NCI-H748 (cell line): ENCODE data around the gene RNASE9.
"Not testable (repeated sequence)": the region's sequence is repeated elsewhere in the genome, so short reads cannot be mapped to it uniquely, and the experiment has no call there.

ENCODE experiments used
- DNase-seq: peaks from one replicate; lab custom pipeline; 2025; ENCODE audit not compliant: unreplicated experiment; lab: John Stamatoyannopoulos, UW

RNASE9 gene

DNA sequence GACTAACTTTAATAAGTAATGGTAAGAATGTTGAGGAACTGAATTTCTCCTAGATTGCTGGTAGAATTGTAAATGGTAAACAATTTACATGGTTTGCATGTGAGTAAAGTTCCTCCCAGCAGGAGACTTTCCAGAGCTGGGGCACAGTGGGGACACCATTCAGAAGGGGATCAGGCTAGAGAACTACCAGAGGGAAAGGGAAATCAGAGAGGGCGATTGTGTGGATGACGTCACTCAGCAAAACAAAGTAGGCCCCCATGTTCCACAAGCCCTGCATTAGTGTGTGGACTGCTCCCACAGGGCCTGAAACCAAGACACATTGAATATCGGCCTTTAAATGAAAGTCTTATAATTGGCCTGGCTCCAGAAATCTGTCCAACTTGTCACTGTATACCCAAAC is 17.5 kb upstream of the RNASE9 start:
- no peak for DNase-seq

DNA sequence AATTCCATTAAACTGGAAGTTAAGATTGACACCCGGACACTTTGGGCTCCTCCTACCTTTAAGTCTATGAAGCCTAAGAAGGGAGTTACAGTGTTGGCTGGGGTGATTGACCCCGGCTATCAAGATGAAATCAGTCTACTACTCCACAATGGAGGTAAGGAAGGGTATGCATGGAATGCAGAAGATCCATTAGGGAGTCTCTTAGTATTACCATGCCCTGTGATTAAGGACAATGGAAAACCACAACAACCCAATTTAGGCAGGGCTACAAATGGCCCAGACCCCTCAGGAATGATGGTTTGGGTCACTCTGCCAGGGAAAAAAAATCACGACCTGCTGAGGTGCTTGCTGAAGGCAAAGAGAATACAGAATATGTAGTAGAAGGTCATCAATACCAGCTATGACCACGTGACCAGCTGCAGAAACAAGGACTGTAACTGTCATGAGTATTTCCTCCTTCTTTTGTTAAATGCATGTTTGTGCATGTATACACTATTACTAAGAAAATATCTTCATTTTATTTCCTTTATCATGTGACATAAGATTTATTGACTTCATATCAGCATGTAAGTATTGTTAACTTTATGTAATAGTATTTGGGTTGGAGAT is 11.6 kb upstream of the RNASE9 start:
- not testable (repeated sequence) for DNase-seq

DNA sequence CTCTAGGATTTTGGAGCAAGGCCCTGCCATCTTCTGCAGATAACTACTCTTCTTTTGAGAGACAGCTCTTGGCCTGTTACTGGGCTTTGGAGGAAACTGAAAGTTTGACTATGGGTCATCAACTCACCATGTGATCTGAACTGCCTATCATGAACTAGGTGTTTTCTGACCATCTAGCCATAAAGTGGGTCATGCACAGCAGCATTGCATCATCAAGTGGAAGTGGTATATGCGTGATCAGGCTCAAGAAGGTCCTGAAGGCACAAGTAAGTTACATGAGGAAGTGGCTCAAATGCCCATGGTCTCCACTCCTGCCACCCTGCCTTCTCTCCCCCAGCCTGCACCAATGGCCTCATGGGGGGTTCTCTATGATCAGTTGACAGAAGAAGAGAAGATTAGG is 9.9 kb upstream of the RNASE9 start:
- not testable (repeated sequence) for DNase-seq

DNA sequence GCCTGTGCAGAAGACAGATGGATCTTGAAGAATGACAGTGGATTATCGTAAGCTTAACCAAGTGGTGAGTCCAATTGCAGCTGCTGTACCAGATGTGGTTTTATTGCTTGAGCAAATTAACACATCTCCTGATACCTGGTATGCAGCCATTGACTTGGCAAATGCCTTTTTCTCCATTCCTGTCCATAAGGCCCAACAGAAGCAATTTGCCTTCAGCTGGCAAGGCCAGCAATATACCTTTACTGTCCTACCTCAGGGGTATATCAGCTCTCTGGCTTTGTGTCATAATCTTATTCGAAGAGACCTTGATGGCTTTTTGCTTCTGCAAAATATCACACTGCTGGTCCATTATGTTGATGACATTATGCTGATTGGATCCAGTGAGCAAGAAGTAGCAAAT is 9.0 kb upstream of the RNASE9 start:
- not testable (repeated sequence) for DNase-seq

DNA sequence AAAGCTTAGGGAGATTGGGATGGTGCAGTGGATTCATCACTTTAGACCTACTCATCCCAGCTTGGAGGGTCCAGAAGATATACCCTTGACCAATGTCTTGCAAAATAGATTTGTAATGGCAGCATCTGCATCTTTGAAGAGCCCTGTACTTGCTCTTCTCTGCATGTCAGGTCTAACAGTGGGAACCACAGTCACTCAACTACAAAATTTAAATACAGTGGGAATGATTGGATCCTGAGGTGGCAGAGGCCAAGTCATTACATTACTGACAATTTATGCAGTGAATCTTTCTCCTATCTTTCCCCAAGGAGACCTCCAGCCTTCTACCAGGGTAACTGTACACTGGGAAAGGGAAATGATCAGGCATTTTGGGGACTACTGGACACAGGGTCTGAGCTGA is 8.2 kb upstream of the RNASE9 start:
- no peak for DNase-seq

DNA sequence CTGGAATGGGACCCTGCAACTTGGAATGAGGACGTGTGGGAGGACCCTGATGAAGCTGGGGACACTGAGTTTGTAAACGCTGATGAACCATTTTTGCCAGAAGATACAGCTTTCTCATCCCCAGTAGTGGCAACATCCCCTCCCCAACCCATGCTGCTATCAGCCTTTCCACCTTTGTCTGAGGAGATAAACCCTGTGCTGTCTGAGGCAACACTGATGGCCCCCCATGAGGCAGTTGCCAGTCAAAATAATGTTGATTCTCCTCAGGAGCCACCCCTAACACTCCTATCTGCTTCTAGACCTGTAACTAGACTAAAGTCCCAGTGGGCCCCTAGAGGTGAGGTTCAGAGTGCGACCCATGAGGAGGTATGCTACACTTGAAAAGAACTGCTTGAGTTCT is 7.5 kb upstream of the RNASE9 start:
- no peak for DNase-seq

DNA sequence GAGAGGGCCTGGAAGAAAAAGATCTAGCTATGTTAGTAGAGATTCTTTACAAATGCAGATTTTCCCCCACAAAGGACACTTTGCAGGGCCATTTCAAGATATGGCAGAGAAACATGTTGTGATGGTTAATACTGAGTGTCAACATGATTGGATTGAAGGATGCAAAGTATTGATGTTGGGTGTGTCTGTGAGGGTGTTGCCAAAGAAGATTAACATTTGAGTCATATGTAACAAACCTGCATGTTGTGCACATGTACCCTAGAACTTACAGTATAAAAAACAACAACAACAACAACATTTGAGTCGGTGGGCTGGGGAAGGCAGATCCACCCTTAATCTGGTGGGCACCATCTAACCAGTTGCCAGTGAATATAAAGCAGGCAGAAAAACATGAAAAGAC is 6.4 kb upstream of the RNASE9 start:
- not testable (repeated sequence) for DNase-seq

DNA sequence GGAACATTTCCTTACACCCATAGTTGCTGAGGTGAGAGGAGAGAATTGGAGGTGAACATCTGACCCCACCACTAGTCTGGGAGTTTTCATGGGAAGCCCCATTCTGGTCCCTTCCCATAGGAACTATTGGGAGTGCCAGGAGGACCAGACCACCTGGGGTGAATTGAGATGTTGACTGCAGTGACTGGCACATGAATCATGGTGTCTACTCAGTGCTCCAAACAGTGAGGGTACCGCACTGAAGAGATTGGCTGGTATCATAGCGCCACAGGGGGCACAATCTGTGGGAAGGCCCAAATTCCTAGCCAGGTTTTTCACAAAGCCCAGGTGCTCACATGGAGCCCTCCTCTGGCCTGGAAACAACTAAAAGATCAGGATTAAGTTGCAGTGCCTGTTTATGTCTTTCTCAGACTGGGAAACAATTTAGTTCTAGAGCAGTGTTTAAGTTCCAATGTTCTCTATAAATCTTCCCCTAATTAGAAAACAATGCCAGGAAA is 3.7 kb upstream of the RNASE9 start:
- no peak for DNase-seq

DNA sequence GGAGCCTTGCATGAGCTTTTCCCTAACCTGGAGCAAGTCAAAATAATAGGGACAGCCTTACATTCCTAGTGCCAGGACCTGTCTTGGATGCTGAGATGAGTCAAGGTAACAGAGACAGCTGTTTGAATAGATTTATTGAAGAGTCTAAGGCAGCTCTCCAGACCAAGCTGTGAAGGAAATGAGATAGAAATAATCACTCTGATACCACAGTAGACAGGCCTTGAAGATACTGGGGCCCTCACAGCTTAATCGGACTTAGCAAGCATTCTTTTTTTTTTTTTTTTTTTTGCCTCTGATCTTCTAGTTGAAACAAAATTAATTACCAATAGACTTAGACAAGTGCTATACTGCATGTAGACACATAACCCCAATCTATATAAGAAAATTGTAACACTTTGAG is 3.1 kb upstream of the RNASE9 start:
- DNase-seq = no peak

DNA sequence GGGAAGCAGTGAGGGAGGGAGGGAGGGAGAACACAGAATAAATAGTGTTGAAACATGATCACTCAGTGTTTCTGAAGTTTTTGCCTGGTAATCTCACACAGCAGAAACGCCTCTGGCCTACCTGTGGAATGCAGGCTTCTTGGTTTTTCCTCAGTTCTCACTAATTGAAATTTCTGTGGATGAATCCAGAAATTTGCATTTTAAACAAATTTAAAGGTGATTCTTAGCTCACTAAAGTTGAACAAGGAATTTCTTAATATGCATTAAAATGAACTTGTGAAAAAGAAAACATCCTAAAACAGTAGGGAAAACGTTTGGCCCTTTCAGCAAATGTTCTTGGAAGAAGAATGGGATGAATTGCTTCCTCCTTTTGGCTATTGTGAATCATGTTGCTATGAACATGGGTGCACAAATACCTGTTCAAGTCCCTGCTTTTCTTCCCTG is 1.4 kb downstream of the RNASE9 start:
- DNase-seq = no peak

DNA sequence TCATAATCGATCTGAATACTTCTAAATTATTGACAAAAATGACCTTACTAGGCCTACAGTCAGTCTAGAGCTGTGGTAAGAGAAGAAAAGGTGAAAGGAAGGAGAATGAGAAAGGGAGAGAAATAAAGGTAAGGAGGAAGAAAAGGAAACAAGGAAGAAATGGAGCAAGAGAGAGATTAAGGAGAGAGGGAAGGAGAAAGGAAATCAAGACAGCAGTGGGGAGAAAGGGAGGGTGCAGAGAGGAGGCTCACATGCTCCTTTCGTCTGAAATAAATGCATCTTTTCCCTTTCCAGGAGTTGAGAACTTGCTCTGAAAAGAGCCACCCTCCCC is 3.7 kb downstream of the RNASE9 start:
- DNase-seq = no peak

DNA sequence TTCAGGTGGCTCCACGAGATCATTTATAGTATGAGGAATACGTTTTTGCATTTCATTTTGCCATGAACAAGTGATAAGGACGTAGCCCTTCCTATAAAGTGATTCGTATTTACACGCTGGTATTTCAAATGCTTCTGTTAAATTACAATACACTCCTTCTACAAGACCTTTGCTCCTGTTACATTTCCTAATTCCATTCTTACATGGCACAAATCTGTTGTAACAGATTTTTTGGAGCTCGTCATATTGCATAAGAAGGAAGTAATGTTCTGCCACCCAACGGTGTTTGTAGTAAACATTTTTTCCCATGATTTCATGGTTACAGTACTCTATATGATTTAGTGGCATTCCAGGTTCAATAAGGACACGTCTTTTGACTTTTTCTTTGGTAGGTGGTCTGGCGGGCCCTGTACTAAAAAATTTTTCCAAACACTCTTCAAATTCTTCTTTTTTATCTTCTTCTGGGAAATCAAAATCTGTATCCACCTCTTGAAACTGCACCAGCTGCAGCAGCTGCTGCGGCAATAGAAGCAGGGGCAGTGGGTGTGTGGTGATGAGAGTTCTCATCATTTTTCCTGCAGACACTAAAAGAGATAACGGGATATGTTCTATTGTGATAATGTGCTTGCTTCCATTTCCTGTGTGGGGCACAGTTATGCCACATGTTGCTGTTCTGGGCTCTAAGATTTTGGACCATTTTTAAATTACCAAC is 4.2 kb downstream of the RNASE9 start:
- DNase-seq = no peak

DNA sequence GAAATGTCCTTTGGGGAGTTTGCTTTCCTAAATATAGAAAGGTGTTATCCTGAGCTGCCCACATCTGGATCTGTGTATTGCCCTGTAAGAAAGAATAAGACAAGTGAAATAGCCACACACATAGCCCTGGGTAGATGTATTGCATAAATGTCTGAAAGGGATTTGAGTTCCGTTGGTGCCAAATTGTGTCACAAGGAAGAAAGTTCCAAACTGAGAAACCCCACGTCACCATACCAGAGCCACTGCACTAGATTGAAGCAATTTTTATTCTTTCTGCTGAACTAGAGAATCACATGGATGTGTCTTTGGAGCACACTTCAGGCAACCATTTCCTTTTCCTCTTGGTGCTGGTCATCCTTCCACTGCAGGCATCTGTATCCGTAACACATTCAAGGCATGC is 5.0 kb downstream of the RNASE9 start:
- no peak for DNase-seq

DNA sequence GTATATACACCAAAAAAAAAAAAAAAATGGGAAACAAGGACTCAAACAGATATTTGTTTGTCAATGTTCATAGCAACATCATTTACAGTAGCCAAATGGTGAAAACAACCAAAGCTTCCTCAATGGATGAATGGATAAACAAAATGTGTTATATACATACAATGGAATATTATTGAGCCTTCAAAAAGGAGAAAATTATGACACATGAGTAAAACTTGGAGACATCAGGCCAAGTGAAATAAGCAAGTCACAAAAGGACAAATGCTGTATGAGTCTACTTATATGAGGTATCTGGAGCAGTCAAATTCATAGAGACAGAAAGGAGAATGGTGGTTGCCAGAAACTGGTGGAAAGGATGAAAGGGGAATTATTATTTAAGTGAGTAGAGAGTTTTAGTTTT is 7.8 kb downstream of the RNASE9 start:
- DNase-seq = no peak

DNA sequence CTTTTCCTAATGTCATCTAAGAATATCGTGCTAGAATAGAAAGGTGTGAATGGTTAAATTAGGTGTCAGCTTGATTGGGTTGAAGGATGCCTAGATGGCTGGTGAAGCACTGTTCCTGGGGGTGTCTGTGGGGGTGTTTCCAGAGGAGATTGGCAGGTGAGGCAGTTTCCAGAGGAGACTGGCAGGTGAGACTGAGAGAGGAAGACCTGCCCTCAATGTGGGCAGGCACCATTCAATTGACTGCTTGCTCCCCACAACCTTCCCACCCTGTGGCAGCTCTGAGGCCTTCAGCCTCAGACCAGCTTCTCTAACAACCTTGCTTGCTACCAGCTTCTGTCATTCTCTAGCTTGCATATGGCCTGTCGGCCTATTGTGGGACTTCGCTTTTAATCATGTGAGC is 9.2 kb downstream of the RNASE9 start:
- DNase-seq = no peak

DNA sequence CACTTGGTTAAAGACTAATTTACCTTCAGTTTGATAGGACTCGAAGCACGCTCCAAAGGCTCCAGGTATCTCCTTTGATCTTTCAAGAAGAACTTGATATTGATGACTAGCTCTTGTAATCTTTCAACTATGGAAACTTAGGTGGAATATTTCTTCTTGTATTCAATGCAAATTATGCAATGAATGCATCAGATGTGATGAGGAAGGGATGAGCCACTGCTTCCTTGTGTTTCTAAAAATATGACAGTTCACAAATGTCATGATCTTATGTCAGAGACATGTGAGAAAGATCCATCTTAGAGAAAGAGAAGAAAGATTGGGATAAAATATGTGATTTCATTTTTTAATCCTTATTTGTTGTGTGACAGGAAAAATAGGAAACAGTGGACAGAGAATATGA is 9.9 kb downstream of the RNASE9 start:
- no peak for DNase-seq

DNA sequence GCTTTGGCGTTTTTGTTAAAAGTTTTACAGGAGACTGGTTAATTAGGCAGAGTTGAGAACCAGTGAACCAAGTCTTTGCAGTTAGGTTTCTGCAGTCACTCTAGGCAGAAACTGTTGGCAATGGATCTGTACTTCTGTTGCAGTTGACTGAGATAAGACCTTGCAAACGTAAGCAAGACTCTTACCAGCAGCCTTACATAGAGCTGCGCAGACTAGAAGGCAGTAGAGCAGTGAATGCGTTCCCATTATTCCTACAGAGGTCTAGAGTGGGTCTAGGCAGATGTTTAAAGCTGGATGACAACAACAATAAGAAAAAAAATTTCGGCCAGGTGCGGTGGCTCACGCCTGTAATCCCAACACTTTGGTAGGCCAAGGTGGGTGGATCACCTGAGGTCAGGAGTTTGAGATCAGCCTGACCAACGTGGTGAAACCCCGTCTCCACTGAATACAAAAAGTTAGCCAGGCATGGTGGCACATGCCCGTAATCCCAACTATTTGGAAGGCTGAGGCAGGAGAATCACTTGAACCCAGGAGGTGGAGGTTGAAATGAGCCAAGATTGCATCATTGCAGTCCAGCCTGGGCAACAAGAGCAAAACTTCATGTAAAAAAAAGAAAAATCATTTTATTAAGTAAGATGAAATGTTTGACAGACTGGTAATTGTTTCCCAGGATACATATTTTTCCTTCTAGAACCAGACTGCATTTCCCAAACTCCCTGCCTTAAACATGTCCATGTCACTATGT is 12.3 kb downstream of the RNASE9 start:
- no peak for DNase-seq

DNA sequence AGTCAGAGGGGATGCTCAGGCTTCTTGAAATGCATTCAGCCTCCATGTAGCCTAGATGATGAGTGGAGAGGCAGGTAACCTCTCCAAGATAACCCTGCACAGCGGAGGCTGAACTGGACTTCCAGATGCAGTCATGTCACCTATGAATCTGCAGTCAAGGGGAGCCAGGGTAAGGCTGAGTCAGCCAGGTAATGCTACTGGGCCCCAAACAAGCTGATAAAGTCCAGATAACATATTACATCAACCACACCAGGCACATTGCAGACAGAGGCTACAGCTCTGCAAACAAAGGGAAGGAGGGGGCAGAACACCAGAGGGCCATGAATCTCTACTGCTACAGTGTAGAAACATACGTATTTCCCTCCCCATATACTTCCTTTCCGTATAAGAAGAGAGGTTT is 14.0 kb downstream of the RNASE9 start:
- no peak for DNase-seq

DNA sequence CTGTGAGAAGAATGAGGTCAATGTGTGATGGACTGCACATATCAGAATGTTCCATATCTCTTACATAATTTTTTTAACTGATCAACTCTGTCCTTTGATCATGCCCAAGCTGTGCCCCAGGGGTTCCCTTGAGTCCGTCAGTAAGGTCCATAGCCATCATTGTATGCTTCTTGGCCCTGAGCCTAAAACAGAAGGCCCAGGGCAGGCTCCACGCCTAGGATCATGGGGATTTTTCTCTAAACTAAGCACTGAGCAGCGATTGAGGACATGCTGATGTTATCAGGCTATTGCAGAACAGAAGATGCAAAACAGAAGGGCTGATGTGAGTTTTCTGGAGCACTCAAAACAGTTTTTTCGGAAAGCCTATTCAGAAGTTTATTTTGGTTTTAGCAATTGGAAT is 20.9 kb downstream of the RNASE9 start:
- no peak for DNase-seq

DNA sequence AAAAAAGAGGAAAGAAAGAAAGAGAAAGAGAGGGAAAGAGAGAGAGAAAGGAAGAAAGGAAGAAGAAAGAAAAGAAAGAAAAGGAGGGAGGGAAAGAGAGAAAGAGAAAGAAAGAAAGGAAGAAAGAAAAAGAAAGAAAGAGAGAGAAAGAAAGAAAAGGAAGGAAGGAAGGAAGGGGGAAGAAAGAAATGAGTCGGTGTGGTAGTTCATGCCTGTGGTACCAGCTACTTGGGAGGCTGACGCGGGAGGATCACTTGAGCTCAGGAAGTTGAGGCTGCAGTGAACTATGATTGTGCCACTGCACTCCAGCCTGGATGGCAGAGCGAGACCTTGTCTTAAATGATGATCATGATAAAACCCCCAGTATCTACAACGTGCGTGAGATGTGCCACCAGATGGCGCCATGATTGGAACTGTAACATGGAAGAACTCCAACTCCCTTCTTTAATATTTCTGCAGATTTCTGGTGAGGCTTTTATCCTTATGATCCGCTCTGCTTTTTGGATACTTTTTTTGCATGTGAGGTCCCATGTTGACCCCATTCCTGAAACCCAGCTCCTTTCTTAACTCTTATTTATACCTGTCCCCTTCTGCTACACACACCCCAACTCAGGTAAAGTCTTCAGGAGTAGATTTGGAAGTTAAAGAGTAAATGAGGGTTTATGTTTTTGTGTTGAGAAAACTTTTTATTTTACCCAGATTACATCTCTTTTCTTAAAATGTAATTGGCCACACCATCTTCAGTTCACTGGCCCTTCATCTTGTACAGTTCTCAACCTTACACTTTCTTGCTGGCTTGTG is 29.9 kb downstream of the RNASE9 start:
- peak; percentile 76 for DNase-seq

DNA sequence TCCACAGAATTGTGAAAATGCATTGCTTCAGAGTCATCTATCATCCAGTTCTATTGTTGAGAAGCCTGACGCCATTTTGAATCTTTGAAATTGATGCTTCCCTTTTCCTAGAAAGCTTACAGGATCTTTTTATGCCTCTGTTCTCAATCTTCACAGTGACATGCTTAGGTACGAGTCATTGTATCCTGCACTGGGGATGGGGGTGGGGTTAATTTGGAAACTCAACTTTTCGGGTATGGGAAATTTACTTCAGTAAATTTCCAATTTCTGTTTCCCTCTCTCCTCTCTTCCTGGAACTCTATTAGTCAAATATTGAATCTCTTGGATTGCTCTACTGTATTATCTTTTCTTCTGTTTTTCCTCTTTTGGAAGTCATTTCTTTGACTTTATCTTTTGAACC is 31.0 kb downstream of the RNASE9 start:
- DNase-seq = no peak
